Activated CD8-positive, alpha-beta memory T cell treated with anti-CD3 and anti-CD28 coated beads for 36 hours (primary cell): ENCODE measurements around the gene CILP2. TPM values are rescaled to one million over a fixed set of nuclear protein-coding genes. Genes with fewer than 3 reads are reported as not detected.

ENCODE experiments used
- CTCF ChIA-PET: fragments of 350-600 bp; sonication (Branson Sonifier 250); formaldehyde crosslinking; loops from one replicate; lab custom pipeline; 2021; ENCODE audit warnings: antibody characterized with exemption; lab: Charles Lee
- POLR2A ChIA-PET: fragments of 350-600 bp; sonication (Branson Sonifier 250); formaldehyde crosslinking; loops from one replicate; lab custom pipeline; 2021; ENCODE audit warnings: antibody characterized with exemption; lab: Charles Lee
- total RNA-seq, 2 experiments: library from RNA; stranded (reverse); gene quantifications; one replicate each; pipeline ENCODE4 v1.2.3, GENCODE V29; 2021

CILP2 gene
- total RNA-seq, 2 experiments from 2014 or later, result 0.15 to 0.30 TPM

DNA sequence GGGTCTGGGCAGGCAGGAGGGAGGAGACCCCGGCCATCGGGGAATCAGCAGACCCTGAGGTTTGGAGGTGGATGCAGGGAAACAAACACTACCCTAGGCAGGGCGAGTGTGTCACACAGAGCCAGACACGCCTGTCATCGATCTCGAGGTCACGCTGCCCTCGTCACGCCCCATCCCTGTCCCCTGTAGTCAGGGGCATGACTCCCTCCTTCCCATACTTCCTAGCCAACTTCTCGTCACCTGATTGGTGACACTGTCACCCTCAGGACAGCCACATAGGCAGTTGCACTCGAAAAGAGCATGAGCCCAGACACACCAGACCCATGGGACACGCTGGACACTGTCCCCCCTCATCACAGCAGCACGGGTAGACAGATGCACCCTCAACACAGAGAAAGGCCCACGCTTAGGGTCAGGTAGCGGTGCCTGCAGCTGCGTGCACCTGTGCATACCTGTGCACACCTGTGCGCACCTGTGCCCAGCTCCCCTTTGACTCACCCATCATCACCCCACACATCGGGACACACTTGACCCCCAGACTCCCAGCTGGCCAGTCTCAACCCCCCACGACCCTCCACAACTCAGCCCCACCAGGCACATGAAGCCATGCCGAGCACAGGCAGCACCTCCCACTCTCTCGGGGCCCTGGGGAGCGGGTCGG is 11.9 kb downstream of the CILP2 start:
- POLR2A ChIA-PET, result no interaction called here
- CTCF ChIA-PET, result interaction anchor here (0.9 to 4.8 kb wide), 2 partner anchors 17 to 94 kb away, joined by 3 to 21 read pairs; partner anchors contain the start of gene GMIP

DNA sequence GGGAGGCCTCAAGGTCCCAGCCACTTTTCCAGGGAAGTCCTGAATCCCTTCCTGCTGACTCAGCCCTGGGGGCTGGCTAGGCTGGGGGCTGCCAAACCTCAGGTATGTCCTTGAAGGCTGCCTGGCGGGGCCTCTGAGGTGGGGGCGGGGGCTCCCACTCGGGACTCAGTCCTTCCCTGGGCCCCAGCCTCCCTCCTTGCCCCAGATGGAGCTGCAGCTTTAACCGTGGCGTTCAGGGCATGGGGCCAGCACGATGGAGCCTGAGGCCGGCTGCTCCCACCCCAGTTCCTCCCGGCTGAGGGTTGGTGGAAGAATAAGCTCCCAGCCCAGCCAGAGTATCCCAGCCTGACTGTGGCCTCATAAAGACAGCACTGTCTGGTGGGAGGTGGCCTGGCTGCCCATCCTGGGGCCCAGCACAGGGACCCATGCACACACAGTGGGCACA is 12.4 kb downstream of the CILP2 start:
- CTCF ChIA-PET, result interaction anchor here (0.9 to 4.8 kb wide), 2 partner anchors 18 to 93 kb away, joined by 3 to 21 read pairs; partner anchors contain the start of gene GMIP
- POLR2A ChIA-PET, result no interaction called here

DNA sequence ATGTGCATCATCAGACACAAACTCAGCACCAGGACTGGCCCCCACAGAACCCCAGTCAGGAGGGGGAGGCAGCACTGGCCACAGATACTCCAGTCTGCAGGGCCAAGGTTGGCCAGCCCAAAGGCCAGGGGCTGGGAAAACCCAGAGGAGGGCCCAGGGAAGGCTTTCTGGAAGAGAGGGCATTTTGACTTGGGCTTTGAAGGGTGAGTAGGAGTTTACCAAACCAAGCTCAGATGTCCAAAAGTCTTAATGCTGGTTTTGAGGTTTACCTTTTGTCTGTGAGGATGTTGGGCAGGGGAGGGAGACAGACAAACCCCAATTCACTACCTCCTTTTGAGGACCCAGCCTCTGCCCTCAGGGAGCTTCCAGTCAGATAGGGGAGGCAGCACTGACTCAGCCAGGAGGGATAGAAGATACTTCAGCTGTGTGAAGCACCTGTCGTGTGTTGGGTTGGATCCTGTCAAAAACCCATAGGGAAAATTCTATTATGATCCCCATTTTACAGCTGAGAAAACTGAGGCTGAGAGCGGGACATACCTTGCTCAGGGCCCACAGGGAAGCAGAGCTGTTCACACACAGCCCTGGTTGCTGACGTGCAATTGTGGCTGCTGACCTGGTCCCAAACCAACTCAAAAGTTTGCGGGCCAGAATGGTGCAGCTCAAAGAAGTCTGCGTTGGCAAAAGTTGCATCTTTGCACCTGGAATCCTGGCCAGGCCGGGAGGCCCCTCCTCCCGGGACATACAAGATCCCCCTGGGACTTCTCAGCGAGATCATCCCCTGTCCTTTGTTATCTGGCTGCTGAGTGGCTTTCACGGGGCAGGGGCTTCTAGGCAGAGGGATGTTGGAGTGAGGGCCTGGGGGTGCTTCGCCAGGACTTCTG is 13.1 kb downstream of the CILP2 start:
- ChIA-PET POLR2A (no interaction called here), CTCF (interaction anchor here (0.9 to 4.8 kb wide), 4 partner anchors 19 to 98 kb away, joined by 3 to 21 read pairs (median 4); partner anchors contain the start of gene GMIP)

DNA sequence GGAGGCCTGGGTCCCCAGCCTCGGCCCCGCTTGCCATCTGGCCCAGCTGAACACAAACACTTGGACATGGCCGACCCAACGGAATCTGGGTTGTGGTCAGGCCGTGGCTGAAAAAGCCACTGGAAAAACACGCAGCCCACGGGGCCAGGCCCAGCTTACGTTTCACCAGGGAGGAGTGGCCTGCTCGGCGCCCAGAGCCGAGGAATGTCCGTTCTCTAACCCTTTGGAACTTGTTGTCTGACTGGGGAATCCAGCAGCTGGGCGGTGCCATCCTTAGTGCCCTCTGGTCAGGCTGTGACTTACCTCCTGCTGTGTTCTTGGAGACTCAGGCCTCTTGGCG is 13.8 kb downstream of the CILP2 start:
- ChIA-PET CTCF (interaction anchor here (0.9 to 4.8 kb wide), 3 partner anchors 19 to 98 kb away, joined by 3 to 21 read pairs (median 4); no protein-coding TSS in a partner anchor), POLR2A (no interaction called here)

DNA sequence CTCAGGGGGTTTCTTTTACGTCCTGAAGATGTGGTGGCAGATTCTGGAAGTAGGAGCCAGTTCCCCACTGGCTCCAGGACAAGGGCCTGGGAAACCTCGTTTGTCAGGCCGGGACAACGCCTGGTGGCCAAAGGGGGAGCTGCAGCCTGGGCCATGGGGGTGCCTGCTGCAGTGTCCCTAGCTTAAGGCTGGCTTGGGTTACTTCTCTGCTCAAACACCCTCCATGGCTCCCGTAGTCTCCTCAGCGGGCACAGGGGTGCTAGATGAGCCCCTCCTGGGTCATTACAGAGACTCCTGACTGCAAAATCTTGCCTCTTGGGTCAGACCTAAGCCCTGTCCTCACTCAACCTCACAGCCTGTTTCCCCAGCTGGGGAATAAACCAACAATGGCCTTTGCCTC is 14.7 kb downstream of the CILP2 start:
- ChIA-PET CTCF (interaction anchor here (1.1 to 4.8 kb wide), 6 partner anchors 9 to 96 kb away, joined by 4 to 21 read pairs (median 7); partner anchors contain the start of gene GMIP), POLR2A (no interaction called here)

DNA sequence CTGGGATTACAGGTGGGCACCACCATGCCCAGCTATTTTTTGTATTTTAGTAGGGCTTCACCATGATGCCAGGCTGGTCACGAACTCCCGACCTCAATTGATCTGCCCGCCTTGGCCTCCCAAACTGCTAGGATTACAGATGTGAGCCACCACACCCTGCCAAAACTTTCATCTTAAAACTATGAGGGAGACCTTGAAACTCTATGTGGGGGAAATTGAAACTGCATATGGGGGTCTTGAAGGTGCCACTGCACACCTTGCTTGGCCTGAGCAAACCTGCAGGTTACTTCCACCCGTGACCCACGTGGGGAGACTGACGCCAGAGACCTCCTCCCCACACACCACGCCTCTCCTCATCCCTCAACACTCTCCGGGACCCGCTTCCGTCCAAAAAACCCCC is 15.6 kb downstream of the CILP2 start:
- ChIA-PET CTCF (interaction anchor here (0.7 to 3.4 kb wide), 22 partner anchors 8 to 423 kb away, joined by 3 to 16 read pairs (median 4); partner anchors contain the start of gene GMIP), POLR2A (no interaction called here)

DNA sequence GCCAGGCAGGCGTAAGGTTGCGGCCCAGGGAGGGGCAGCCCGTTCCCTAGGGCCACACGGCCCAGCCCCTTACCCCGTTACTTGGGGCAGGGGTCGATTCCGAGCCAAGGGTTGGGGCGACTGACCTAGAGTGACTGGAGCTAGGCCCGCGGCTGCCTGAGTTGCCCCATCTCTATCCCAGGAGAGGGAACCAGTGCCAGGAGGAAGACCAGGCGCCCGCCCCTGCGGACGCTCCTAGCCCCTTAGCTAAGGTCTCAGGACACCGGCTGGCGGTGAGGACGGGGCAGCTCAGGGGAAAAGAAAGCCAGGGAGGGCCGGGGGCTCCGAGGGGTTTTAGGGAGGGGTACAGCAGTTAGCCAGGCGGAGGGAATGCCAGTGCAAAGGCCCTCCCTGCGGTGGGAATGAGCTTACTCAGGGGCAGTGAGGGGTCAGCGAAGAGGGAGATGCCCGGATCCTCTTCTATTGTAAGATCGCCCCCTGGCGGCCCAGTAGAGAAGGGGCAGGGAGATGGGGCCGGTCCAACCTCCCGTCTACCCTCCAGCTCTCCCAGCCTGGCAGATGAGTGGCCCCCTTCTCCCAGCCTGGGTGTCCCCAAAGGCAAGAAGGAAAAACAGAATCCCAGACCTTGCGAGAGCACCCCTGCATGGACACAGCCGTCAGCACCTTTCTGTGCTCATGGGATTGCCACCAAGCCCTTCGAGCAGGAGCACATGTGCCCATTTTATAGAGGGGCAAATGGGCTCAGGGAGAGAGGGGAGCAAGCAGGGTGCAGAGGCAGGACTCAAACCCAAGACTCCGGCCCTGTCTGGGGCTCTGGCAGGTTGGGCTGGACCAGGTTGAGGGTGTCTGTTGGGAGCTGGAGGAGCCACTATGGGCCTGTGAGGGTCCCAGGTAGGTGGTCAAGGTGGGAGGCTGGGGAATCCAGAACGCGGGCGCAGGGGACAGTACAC is 16.3 kb downstream of the CILP2 start:
- ChIA-PET CTCF (interaction anchor here (0.7 to 3.4 kb wide), 33 partner anchors 9 to 422 kb away, joined by 3 to 16 read pairs (median 4); partner anchors contain the start of gene GMIP), POLR2A (interaction anchor here (0.6 to 0.7 kb wide), 3 partner anchors 22 to 406 kb away, joined by 3 to 4 read pairs (median 4); no protein-coding TSS in a partner anchor)

DNA sequence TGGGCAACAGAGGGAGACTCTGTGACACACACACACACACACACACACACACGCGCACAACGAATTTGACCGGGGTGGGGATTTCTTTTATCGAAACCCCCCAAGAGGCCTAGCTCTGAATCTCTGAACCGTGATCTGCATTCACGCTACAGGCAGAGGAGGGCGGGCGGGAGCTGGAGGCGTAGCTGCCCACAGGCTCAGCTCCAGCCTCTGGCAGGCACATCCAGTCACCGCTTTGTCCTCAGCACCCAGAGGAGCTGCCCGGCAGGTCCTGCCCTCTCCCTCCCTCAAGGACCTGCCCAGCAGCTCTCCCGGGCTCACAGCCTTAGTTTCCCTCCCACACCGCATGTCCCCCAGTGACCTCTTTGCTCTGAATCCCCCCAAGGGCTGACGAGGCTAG is 20.0 kb downstream of the CILP2 start:
- CTCF ChIA-PET, result interaction anchor here (0.6 to 1.0 kb wide), 3 partner anchors 26 to 684 kb away, joined by 3 to 4 read pairs (median 3); no protein-coding TSS in a partner anchor
- POLR2A ChIA-PET, result no interaction called here

DNA sequence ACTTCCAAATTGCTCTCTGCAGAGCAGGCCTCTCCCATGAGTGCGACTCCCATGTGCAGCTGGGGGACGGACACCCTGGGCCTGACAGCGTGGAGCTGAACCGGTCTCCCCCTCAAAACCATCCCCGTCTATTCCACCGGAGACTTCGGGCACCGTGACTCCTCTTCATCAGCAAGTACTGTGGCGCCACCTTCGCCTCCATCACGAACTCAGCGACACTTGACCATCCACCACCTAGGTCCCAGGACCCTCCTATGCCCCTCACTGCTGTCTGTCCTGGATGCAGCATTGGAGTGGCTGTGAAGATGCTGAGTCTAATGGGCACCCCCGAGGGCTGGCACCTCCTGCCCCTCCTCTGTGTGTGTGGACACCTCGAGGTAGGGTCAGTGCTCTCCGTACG is 20.6 kb downstream of the CILP2 start:
- POLR2A ChIA-PET, result no interaction called here

DNA sequence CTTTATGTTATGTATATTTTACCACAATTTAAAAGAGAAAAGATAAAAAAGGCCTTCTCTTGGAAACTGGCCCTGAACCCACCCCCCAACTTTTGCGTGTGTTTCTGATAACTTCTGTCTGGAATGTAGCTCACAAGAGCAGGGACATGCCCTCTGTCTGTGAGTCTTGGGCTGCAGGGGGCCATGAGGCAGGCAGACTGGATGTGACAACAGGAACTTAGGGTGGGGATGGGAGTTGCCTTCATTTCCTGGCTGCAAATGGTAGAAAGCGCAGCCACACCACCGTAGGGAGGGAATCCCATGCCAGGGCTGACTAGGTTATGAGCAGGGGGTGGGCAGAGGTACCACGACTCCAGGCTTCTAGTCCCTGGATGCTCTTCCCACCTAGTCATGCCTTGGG is 21.9 kb downstream of the CILP2 start:
- POLR2A ChIA-PET, result no interaction called here
- CTCF ChIA-PET, result interaction anchor here (1.0 kb wide), 1 partner anchor 22 kb away, joined by 3 read pairs; the partner anchor contains the start of gene CILP2

More for the DNA sequence above, 20.6 kb downstream of the CILP2 start:
- CTCF ChIA-PET, result interaction anchor here (1.0 kb wide), 1 partner anchor 103 kb away, joined by 3 read pairs; no protein-coding TSS in a partner anchor

DNA sequence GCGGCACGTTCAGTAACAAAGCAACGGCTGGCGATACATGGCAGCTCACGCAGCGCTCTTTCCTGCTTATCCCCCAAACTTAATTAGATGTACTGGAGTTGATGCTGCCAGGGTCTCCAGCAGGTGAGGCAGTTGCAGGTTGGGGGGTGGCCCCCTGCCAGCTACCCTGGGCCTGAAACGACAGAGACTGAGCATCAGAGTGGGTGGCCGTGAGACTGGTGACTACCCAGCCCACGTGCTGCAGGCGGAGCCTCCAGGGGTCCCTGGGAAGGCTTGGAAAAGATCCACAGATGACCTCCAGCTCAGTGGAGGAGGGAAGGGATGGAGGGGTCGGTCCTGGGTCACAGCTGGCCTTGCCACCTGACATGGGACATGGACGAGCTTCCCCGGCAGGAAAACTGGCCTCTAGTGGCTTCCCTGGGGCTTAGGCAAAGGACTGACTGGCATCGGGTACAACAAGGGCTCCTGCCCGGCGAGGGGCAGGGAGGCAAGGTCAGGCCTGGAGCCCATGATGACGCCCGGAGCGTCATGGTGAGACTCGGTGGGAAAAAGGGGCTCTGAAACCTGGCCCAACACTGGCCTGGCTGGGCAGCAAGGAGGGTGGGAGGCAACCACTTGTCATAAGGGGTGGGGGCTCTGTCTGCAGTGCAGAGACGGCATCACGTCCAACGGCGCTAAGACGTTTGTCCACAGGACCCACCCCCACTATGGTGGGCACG is 24.0 kb downstream of the CILP2 start:
- ChIA-PET CTCF (interaction anchor here (0.5 to 1.3 kb wide), 3 partner anchors 20 to 45 kb away, joined by 3 read pairs; no protein-coding TSS in a partner anchor), POLR2A (interaction anchor here (0.5 kb wide), 1 partner anchor 37 kb away, joined by 8 read pairs; no protein-coding TSS in a partner anchor)

DNA sequence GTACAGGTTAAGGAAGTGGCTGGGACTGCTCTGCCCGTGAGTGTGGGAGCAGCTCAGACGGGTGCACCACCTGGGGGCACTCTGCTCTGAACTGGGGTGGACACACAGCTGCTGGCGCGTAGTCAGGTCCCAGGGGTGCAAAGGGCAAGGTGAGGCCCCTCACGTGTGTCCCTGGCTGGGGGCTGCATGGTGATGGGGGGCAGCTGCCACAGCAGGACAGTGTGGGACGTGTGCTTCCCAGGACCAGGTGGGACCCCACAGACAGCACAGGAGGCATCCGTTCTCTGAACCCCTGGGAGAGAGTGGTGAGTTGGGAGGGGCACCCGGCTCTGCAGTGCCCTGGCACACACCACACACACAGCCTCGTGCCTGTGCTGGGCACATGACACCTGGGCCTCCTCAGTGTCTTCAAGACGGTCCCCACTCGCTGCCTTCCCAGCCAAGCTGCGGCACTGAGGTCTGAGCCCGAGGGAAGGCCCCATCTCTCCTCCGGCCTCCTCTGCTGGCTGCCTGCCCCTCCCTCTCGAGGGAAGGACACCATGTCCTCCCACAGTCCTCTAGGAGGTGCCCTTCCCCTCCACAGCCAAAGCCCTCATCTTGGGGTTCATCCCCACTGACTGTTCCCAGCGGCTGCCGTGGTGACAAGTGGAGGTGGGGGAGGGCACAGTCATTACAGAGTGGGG is 24.7 kb downstream of the CILP2 start:
- ChIA-PET POLR2A (interaction anchor here (0.5 kb wide), 1 partner anchor 36 kb away, joined by 8 read pairs; no protein-coding TSS in a partner anchor), CTCF (interaction anchor here (0.5 to 1.3 kb wide), 3 partner anchors 19 to 45 kb away, joined by 3 read pairs; no protein-coding TSS in a partner anchor)

DNA sequence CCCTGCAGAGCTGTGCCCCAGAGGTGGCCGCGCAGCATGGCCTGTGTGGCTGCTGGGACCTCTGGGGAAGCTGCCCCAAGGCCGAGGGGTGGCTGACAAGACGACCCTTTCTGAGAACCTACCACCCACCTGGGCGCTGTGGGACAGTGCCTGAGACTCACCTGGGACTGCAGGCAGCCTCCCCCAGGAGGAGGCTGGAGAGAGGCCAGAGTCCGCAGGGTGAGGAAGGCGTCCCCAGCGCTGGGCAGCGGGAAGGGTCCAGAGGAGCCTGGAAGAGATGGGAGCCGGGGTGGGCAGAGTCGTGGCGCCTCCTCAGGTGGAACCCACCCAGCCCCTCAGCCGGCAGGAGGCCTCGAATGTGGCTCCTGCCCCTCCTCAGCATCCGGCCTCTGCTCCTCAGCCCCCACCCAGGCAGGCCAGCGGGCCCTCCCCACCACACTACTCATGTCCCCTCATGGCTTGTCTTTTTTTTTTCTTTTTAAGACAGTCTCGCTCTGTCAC is 25.3 kb downstream of the CILP2 start:
- POLR2A ChIA-PET, result no interaction called here
- CTCF ChIA-PET, result no interaction called here

DNA sequence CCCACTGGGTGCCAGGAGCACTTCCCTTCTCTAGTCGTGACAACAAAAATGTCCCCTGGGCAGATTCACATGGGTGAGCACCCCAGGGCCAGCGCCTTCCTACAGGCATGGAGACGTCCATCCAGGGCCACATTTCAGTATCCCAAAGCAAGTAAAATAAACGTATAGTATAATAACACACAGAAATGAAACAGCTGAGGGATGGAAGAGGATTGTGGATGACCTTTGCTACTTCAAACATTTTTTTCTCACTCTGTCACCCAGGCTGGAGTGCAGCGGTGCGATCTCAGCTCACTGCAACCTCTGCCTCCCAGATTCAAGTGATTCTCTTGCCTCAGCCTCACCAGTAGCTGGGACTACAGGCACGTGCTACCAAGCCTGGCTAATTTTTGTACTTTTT is 28.2 kb downstream of the CILP2 start:
- ChIA-PET CTCF (no interaction called here), POLR2A (no interaction called here)

DNA sequence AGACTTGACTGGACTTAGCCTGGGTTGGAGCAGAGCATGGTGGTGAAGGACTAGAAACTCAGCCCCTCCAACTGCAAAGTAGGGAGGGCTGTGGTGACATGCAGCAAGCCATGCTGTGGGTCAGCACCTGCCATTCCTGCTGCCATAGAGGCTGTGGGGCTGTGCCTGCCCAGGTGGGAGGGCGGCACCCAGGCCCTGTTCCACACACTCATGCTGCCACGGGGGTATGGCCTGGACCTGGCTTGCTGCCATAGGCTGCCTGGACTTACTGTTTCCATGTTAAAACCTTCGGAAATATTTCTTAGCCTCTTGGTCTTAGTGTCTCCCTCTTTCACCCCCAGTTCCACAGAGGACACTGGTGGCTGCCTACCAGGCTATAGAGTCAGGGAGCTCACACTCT is 29.3 kb downstream of the CILP2 start:
- CTCF ChIA-PET, result interaction anchor here (2.9 kb wide), 1 partner anchor 13 kb away, joined by 11 read pairs; no protein-coding TSS in a partner anchor
- POLR2A ChIA-PET, result interaction anchor here (0.7 kb wide), 1 partner anchor 84 kb away, joined by 3 read pairs; no protein-coding TSS in a partner anchor
